ENCODE data around the gene TBCEL.
"Not testable (repeated sequence)": the region's sequence is repeated elsewhere in the genome, so short reads cannot be mapped to it uniquely, and the experiment has no call there.

Gene TBCEL

GRCh38 chr11:121110871-121111724, 87.2 kb downstream of the TBCEL start:
- Histone ChIP-seq H3K4me3 (ENCODE audit: low read depth in 1 of 5, low read length in 5 of 5) (no peak overlapping the region), H3K9ac (ENCODE audit: low read length in 5 of 5) (no peak overlapping the region), H3K36me3 (ENCODE audit: control insufficient read depth in 5 of 5, insufficient read depth in 5 of 5, low read length in 5 of 5) (no peaks in the 10 kb centered on the region), H3K4me1 (ENCODE audit: control insufficient read depth in 5 of 5, insufficient read depth in 5 of 5, low read length in 5 of 5) (peaks cover 0 to 3% (median 0%) of the 10 kb centered on the region in 5 donors), H3K9me3 (ENCODE audit: control insufficient read depth in 5 of 5, low read length in 5 of 5) (no peaks in the 10 kb centered on the region), H3K27me3 (ENCODE audit: control insufficient read depth in 5 of 5, insufficient read depth in 4 of 5, low read length in 5 of 5) (peaks cover 0 to 11% (median 5%) of the 10 kb centered on the region in 5 donors), H3K27ac (ENCODE audit: low read depth, low read length) (no peak overlapping the region)

- peaks cover 0 to 4% (median 0%) of the 10 kb centered on the region in 5 donors for H3K4me1 ChIP-seq (ENCODE audit: control insufficient read depth in 5 of 5, insufficient read depth in 5 of 5, low read length in 5 of 5)
- peaks cover 0 to 11% (median 5%) of the 10 kb centered on the region in 5 donors for H3K27me3 ChIP-seq (ENCODE audit: control insufficient read depth in 5 of 5, insufficient read depth in 4 of 5, low read length in 5 of 5)
- no peaks in the 10 kb centered on the region for H3K9me3 ChIP-seq (ENCODE audit: control insufficient read depth in 5 of 5, low read length in 5 of 5)
- H3K36me3 ChIP-seq (ENCODE audit: control insufficient read depth in 5 of 5, insufficient read depth in 5 of 5, low read length in 5 of 5), result no peaks in the 10 kb centered on the region
- H3K9ac ChIP-seq (ENCODE audit: low read length in 5 of 5), result no peak overlapping the region
- H3K27ac ChIP-seq (ENCODE audit: low read depth, low read length), result no peak overlapping the region
- H3K4me3 ChIP-seq (ENCODE audit: low read depth in 1 of 5, low read length in 5 of 5), result no peak overlapping the region
These were observed 88.9 kb downstream of the TBCEL start for GRCh38 chr11:121112498-121113455.

GRCh38 chr11:121113611-121114010, 89.7 kb downstream of the TBCEL start:
- no peak overlapping the region for H3K4me3 ChIP-seq (ENCODE audit: low read depth in 1 of 5, low read length in 5 of 5)
- H3K9me3 ChIP-seq (ENCODE audit: control insufficient read depth in 5 of 5, low read length in 5 of 5), result no peaks in the 10 kb centered on the region
- H3K36me3 ChIP-seq (ENCODE audit: control insufficient read depth in 5 of 5, insufficient read depth in 5 of 5, low read length in 5 of 5), result no peaks in the 10 kb centered on the region
- H3K27ac ChIP-seq (ENCODE audit: low read depth, low read length), result no peak overlapping the region
- peaks cover 0 to 6% (median 0%) of the 10 kb centered on the region in 5 donors for H3K4me1 ChIP-seq (ENCODE audit: control insufficient read depth in 5 of 5, insufficient read depth in 5 of 5, low read length in 5 of 5)
- peaks cover 0 to 11% (median 5%) of the 10 kb centered on the region in 5 donors for H3K27me3 ChIP-seq (ENCODE audit: control insufficient read depth in 5 of 5, insufficient read depth in 4 of 5, low read length in 5 of 5)
- H3K9ac ChIP-seq (ENCODE audit: low read length in 5 of 5), result no peak overlapping the region

GRCh38 chr11:121115024-121115423, 91.1 kb downstream of the TBCEL start:
- not testable (repeated sequence) for H3K9ac ChIP-seq (ENCODE audit: low read length in 5 of 5); H3K4me3 ChIP-seq (ENCODE audit: low read depth in 1 of 5, low read length in 5 of 5); H3K9me3 ChIP-seq (ENCODE audit: control insufficient read depth in 5 of 5, low read length in 5 of 5); H3K36me3 ChIP-seq (ENCODE audit: control insufficient read depth in 5 of 5, insufficient read depth in 5 of 5, low read length in 5 of 5); H3K27ac ChIP-seq (ENCODE audit: low read depth, low read length); H3K4me1 ChIP-seq (ENCODE audit: control insufficient read depth in 5 of 5, insufficient read depth in 5 of 5, low read length in 5 of 5)
- peaks cover 0 to 11% (median 5%) of the 10 kb centered on the region in 5 donors for H3K27me3 ChIP-seq (ENCODE audit: control insufficient read depth in 5 of 5, insufficient read depth in 4 of 5, low read length in 5 of 5)

GRCh38 chr11:121117788-121118187, 93.9 kb downstream of the TBCEL start:
- H3K4me1 ChIP-seq (ENCODE audit: control insufficient read depth in 5 of 5, insufficient read depth in 5 of 5, low read length in 5 of 5), result peaks cover 0 to 6% (median 0%) of the 10 kb centered on the region in 5 donors
- no peaks in the 10 kb centered on the region for H3K27me3 ChIP-seq (ENCODE audit: control insufficient read depth in 5 of 5, insufficient read depth in 4 of 5, low read length in 5 of 5)
- H3K36me3 ChIP-seq (ENCODE audit: control insufficient read depth in 5 of 5, insufficient read depth in 5 of 5, low read length in 5 of 5), result no peaks in the 10 kb centered on the region
- no peak overlapping the region for H3K27ac ChIP-seq (ENCODE audit: low read depth, low read length)
- H3K9me3 ChIP-seq (ENCODE audit: control insufficient read depth in 5 of 5, low read length in 5 of 5), result peaks cover 0 to 13% (median 2%) of the 10 kb centered on the region in 5 donors
- H3K4me3 ChIP-seq (ENCODE audit: low read depth in 1 of 5, low read length in 5 of 5), result no peak overlapping the region
- H3K9ac ChIP-seq (ENCODE audit: low read length in 5 of 5), result no peak overlapping the region

GRCh38 chr11:121119440-121119839, 95.5 kb downstream of the TBCEL start:
- Histone ChIP-seq H3K36me3 (ENCODE audit: control insufficient read depth in 5 of 5, insufficient read depth in 5 of 5, low read length in 5 of 5) (no peaks in the 10 kb centered on the region), H3K9ac (ENCODE audit: low read length in 5 of 5) (no peak overlapping the region), H3K9me3 (ENCODE audit: control insufficient read depth in 5 of 5, low read length in 5 of 5) (peaks cover 0 to 20% (median 7%) of the 10 kb centered on the region in 5 donors), H3K4me1 (ENCODE audit: control insufficient read depth in 5 of 5, insufficient read depth in 5 of 5, low read length in 5 of 5) (peaks cover 0 to 6% (median 0%) of the 10 kb centered on the region in 5 donors), H3K27ac (ENCODE audit: low read depth, low read length) (no peak overlapping the region), H3K4me3 (ENCODE audit: low read depth in 1 of 5, low read length in 5 of 5) (no peak overlapping the region), H3K27me3 (ENCODE audit: control insufficient read depth in 5 of 5, insufficient read depth in 4 of 5, low read length in 5 of 5) (no peaks in the 10 kb centered on the region)

GRCh38 chr11:121122328-121122727, 98.4 kb downstream of the TBCEL start:
- peaks cover 0 to 20% (median 7%) of the 10 kb centered on the region in 5 donors for H3K9me3 ChIP-seq (ENCODE audit: control insufficient read depth in 5 of 5, low read length in 5 of 5)
- H3K27ac ChIP-seq (ENCODE audit: low read depth, low read length), result no peak overlapping the region
- no peaks in the 10 kb centered on the region for H3K27me3 ChIP-seq (ENCODE audit: control insufficient read depth in 5 of 5, insufficient read depth in 4 of 5, low read length in 5 of 5)
- peak overlapping the region in 1 of 5 donors; percentile 28 for H3K4me3 ChIP-seq (ENCODE audit: low read depth in 1 of 5, low read length in 5 of 5)
- no peak overlapping the region for H3K9ac ChIP-seq (ENCODE audit: low read length in 5 of 5)
- peaks cover 0 to 6% (median 0%) of the 10 kb centered on the region in 5 donors for H3K4me1 ChIP-seq (ENCODE audit: control insufficient read depth in 5 of 5, insufficient read depth in 5 of 5, low read length in 5 of 5)
- no peaks in the 10 kb centered on the region for H3K36me3 ChIP-seq (ENCODE audit: control insufficient read depth in 5 of 5, insufficient read depth in 5 of 5, low read length in 5 of 5)

- Histone ChIP-seq H3K9ac (ENCODE audit: low read length in 5 of 5) (no peak overlapping the region), H3K9me3 (ENCODE audit: control insufficient read depth in 5 of 5, low read length in 5 of 5) (peaks cover 0 to 20% (median 7%) of the 10 kb centered on the region in 5 donors), H3K4me1 (ENCODE audit: control insufficient read depth in 5 of 5, insufficient read depth in 5 of 5, low read length in 5 of 5) (no peaks in the 10 kb centered on the region), H3K27me3 (ENCODE audit: control insufficient read depth in 5 of 5, insufficient read depth in 4 of 5, low read length in 5 of 5) (no peaks in the 10 kb centered on the region), H3K27ac (ENCODE audit: low read depth, low read length) (no peak overlapping the region), H3K4me3 (ENCODE audit: low read depth in 1 of 5, low read length in 5 of 5) (no peak overlapping the region), H3K36me3 (ENCODE audit: control insufficient read depth in 5 of 5, insufficient read depth in 5 of 5, low read length in 5 of 5) (peaks cover 0 to 4% (median 0%) of the 10 kb centered on the region in 5 donors)
These were observed 99.7 kb downstream of the TBCEL start for GRCh38 chr11:121123496-121124069.

GRCh38 chr11:121127809-121128208, 103.9 kb downstream of the TBCEL start:
- no peak overlapping the region for H3K27ac ChIP-seq (ENCODE audit: low read depth, low read length)
- no peaks in the 10 kb centered on the region for H3K4me1 ChIP-seq (ENCODE audit: control insufficient read depth in 5 of 5, insufficient read depth in 5 of 5, low read length in 5 of 5)
- H3K27me3 ChIP-seq (ENCODE audit: control insufficient read depth in 5 of 5, insufficient read depth in 4 of 5, low read length in 5 of 5), result no peaks in the 10 kb centered on the region
- H3K36me3 ChIP-seq (ENCODE audit: control insufficient read depth in 5 of 5, insufficient read depth in 5 of 5, low read length in 5 of 5), result peaks cover 0 to 4% (median 0%) of the 10 kb centered on the region in 5 donors
- H3K4me3 ChIP-seq (ENCODE audit: low read depth in 1 of 5, low read length in 5 of 5), result no peak overlapping the region
- peaks cover 0 to 7% (median 4%) of the 10 kb centered on the region in 5 donors for H3K9me3 ChIP-seq (ENCODE audit: control insufficient read depth in 5 of 5, low read length in 5 of 5)
- H3K9ac ChIP-seq (ENCODE audit: low read length in 5 of 5), result no peak overlapping the region
